Mucosa of rectum (tissue), 2 donors: ENCODE data around the gene SSTR3.

Source experiments
- H3K27ac ChIP-seq, 2 donors: one replicate each; pipeline ENCODE4 v1.7.0; 2013; ENCODE audit warnings: inconsistent platforms in 2 of 2, low read depth in 2 of 2, low read length in 2 of 2
- H3K27me3 ChIP-seq, 2 donors: one replicate each; pipeline ENCODE4 v1.7.0; 2013; ENCODE audit warnings: low read length in 2 of 2; ENCODE audit not compliant: control insufficient read depth in 2 of 2, insufficient read depth in 2 of 2
- H3K36me3 ChIP-seq, 2 donors: one replicate each; pipeline ENCODE4 v1.7.0; 2013; ENCODE audit warnings: low read length in 2 of 2; ENCODE audit not compliant: control insufficient read depth in 2 of 2, insufficient read depth in 2 of 2
- H3K4me1 ChIP-seq, 2 donors: one replicate each; pipeline ENCODE4 v1.7.0; 2013; ENCODE audit warnings: low read length in 2 of 2, mild to moderate bottlenecking in 1 of 2; ENCODE audit not compliant: control insufficient read depth in 2 of 2, insufficient read depth in 2 of 2
- H3K4me3 ChIP-seq, 2 donors: one replicate each; pipeline ENCODE4 v1.7.0; 2013; ENCODE audit warnings: low read length in 2 of 2
- H3K9ac ChIP-seq, 2 donors: one replicate each; pipeline ENCODE4 v1.7.0; 2013; ENCODE audit warnings: low read length in 2 of 2, low read depth in 1 of 2, mild to moderate bottlenecking in 1 of 2
- H3K9me3 ChIP-seq, 2 donors: one replicate each; pipeline ENCODE4 v1.7.0; 2013; ENCODE audit warnings: low read length in 2 of 2; ENCODE audit not compliant: control insufficient read depth in 2 of 2
- donor health status: healthy.
- donor health status: Normal muscosa, but diverticular disease.

The SSTR3 gene

GRCh38 chr22:37219533-37219932, 7.3 kb upstream of the SSTR3 start:
- Histone ChIP-seq H3K4me3 (peak overlapping the region in 1 of 2 donors; percentile 14), H3K4me1 (peaks cover 4 to 16% of the 10 kb centered on the region in 2 donors), H3K9me3 (no peaks in the 10 kb centered on the region), H3K27me3 (no peaks in the 10 kb centered on the region), H3K9ac (peak overlapping the region in 1 of 2 donors; percentile 28), H3K27ac (peak overlapping the region; percentile 66 to 80), H3K36me3 (no peaks in the 10 kb centered on the region)

GRCh38 chr22:37218771-37219411, 6.6 kb upstream of the SSTR3 start:
- Histone ChIP-seq H3K4me1 (peaks cover 4 to 10% of the 10 kb centered on the region in 2 donors), H3K4me3 (peak overlapping the region in 1 of 2 donors; percentile 14), H3K27ac (peak overlapping the region; percentile 66 to 80), H3K9me3 (no peaks in the 10 kb centered on the region), H3K27me3 (no peaks in the 10 kb centered on the region), H3K9ac (peak overlapping the region in 1 of 2 donors; percentile 28), H3K36me3 (no peaks in the 10 kb centered on the region)

GRCh38 chr22:37218399-37218770, 6.1 kb upstream of the SSTR3 start:
- no peaks in the 10 kb centered on the region for H3K36me3 ChIP-seq
- no peak overlapping the region for H3K9ac ChIP-seq
- H3K4me3 ChIP-seq: no peak overlapping the region
- peaks cover 0 to 8% of the 10 kb centered on the region in 2 donors for H3K4me1 ChIP-seq
- no peaks in the 10 kb centered on the region for H3K9me3 ChIP-seq
- H3K27ac ChIP-seq: peak overlapping the region in 1 of 2 donors; percentile 77
- no peaks in the 10 kb centered on the region for H3K27me3 ChIP-seq

GRCh38 chr22:37215890-37216289, 3.6 kb upstream of the SSTR3 start:
- Histone ChIP-seq H3K27me3 (no peaks in the 10 kb centered on the region), H3K27ac (no peak overlapping the region), H3K9ac (no peak overlapping the region), H3K36me3 (no peaks in the 10 kb centered on the region), H3K4me3 (no peak overlapping the region), H3K9me3 (no peaks in the 10 kb centered on the region), H3K4me1 (peaks cover 0 to 5% of the 10 kb centered on the region in 2 donors)

GRCh38 chr22:37214731-37215030, 2.4 kb upstream of the SSTR3 start:
- Histone ChIP-seq H3K36me3 (no peaks in the 10 kb centered on the region), H3K4me1 (no peaks in the 10 kb centered on the region), H3K4me3 (no peak overlapping the region), H3K9ac (no peak overlapping the region), H3K9me3 (no peaks in the 10 kb centered on the region), H3K27ac (no peak overlapping the region), H3K27me3 (no peaks in the 10 kb centered on the region)

GRCh38 chr22:37213941-37214730, 1.9 kb upstream of the SSTR3 start:
- H3K27ac ChIP-seq: no peak overlapping the region

GRCh38 chr22:37213218-37213855, 1.1 kb upstream of the SSTR3 start:
- Histone ChIP-seq H3K4me3 (no peak overlapping the region), H3K4me1 (no peaks in the 10 kb centered on the region), H3K9ac (no peak overlapping the region), H3K27me3 (no peaks in the 10 kb centered on the region), H3K9me3 (no peaks in the 10 kb centered on the region), H3K36me3 (no peaks in the 10 kb centered on the region), H3K27ac (no peak overlapping the region)

More at GRCh38 chr22:37213941-37214730, 1.9 kb upstream of the SSTR3 start:
- Histone ChIP-seq H3K9ac (no peak overlapping the region), H3K4me1 (no peaks in the 10 kb centered on the region), H3K36me3 (no peaks in the 10 kb centered on the region), H3K27me3 (no peaks in the 10 kb centered on the region), H3K4me3 (no peak overlapping the region), H3K9me3 (no peaks in the 10 kb centered on the region)

GRCh38 chr22:37211866-37212173, 457 bp downstream of the SSTR3 start:
- no peak overlapping the region for H3K27ac ChIP-seq
- H3K4me1 ChIP-seq: no peaks in the 10 kb centered on the region
- no peaks in the 10 kb centered on the region for H3K9me3 ChIP-seq
- no peak overlapping the region for H3K9ac ChIP-seq
- no peak overlapping the region for H3K4me3 ChIP-seq
- no peaks in the 10 kb centered on the region for H3K36me3 ChIP-seq
- H3K27me3 ChIP-seq: no peaks in the 10 kb centered on the region

- H3K4me3 ChIP-seq: no peak overlapping the region
- no peaks in the 10 kb centered on the region for H3K36me3 ChIP-seq
- H3K27me3 ChIP-seq: no peaks in the 10 kb centered on the region
- no peaks in the 10 kb centered on the region for H3K4me1 ChIP-seq
- no peak overlapping the region for H3K27ac ChIP-seq
- no peak overlapping the region for H3K9ac ChIP-seq
- H3K9me3 ChIP-seq: no peaks in the 10 kb centered on the region
Observed at GRCh38 chr22:37211075-37211865, 1.0 kb downstream of the SSTR3 start.
